Left cardiac atrium (tissue), 4 donors: ENCODE measurements around the gene SP4. TPM values are rescaled to one million over a fixed set of nuclear protein-coding genes. Genes with fewer than 3 reads are reported as not detected.

Experiments
- ATAC-seq, 2 donors: fragments of 200-7000 bp; cut with Tn5 transposase; one replicate each; pipeline ENCODE4 v1.9.1; 2020; ENCODE audit warnings: mild to moderate bottlenecking in 2 of 2, moderate library complexity in 2 of 2
- DNase-seq: peaks from one replicate; pipeline ENCODE4 v3.0.0-alpha.2; 2020
- intact Hi-C, 2 donors: fragments of 100-400 bp; cut with DNase I; formaldehyde crosslinking; loops; one replicate each; pipeline versions ENCODE4 v1.14.1 to v1.15.1; 2022 to 2023
- long read RNA-seq: library from polyadenylated mRNA; unstranded; transcript quantifications from one replicate; pipeline ENCODE4 v2.0.0, GENCODE V29; 2021
- total RNA-seq, 2 donors: library from RNA; stranded (reverse); fragmentation: NEBNext Ultra II Directional; extraction: Animal tissue kit (Norgen Biotek cat#: 25700); gene quantifications; one replicate each; pipeline ENCODE4 v1.2.1, GENCODE V29; 2021
- donor health status: DM: no; HTN: yes; CAD: no.
- donor health status: DM: no; HTN: yes; CAD: no; lungs with severe emphysema.
- donor health status: DM: yes; HTN: yes; CAD: no.
- donor health status: Dilated cardiomyopathy.

The SP4 gene
- 1 to 10 TPM; 5.2 to 6.1 TPM for total RNA-seq
- long read RNA-seq, partial matches to known transcripts, result 3 of 4 reads
- long read RNA-seq, other reads (novel, unspliced or antisense), result 1 of 4 reads

- intact Hi-C loops, result no loop called here
- peak; percentile 95 for DNase-seq
- peak; percentile 89 to 94 for ATAC-seq
These were observed at the start of gene SP4 for GRCh38 chr7:21427871-21428658. Gene SP4 (plus strand): TSS chr7:21428083. CDS start chr7:21428252, 169 bp downstream.

- ATAC-seq (no peak), DNase-seq (no peak)
- intact Hi-C loops, result no loop called here
These were observed 44.4 kb upstream of the SP4 start for GRCh38 chr7:21383227-21384220.

GRCh38 chr7:21393937-21394336 is 33.9 kb upstream of the SP4 start:
- ATAC-seq, result no peak
- intact Hi-C loops, result no loop called here
- no peak for DNase-seq

- intact Hi-C loops, result no loop called here
- DNase-seq (no peak), ATAC-seq (no peak)
These were observed 25.9 kb upstream of the SP4 start for GRCh38 chr7:21401944-21402343.

GRCh38 chr7:21407796-21408480 is 19.9 kb upstream of the SP4 start:
- no peak for DNase-seq
- peak in 1 of 2 donors; percentile 43 for ATAC-seq
- intact Hi-C loops, result no loop called here

- no peak for DNase-seq
- intact Hi-C loops, result no loop called here
- ATAC-seq, result no peak
These were observed 19.4 kb upstream of the SP4 start for GRCh38 chr7:21408481-21408820.

GRCh38 chr7:21412410-21412851 is 15.5 kb upstream of the SP4 start:
- peak in 1 of 2 donors; percentile 44 for ATAC-seq

GRCh38 chr7:21412957-21413356 is 14.9 kb upstream of the SP4 start:
- DNase-seq, result no peak
- intact Hi-C loops, result no loop called here
- ATAC-seq, result no peak

More at GRCh38 chr7:21412410-21412851, 15.5 kb upstream of the SP4 start:
- no peak for DNase-seq
- intact Hi-C loops, result no loop called here

- no peak for ATAC-seq
- no peak for DNase-seq
- intact Hi-C loops, result no loop called here
These were observed 14.4 kb upstream of the SP4 start for GRCh38 chr7:21413502-21413901.

- DNase-seq (no peak), ATAC-seq (no peak)
- intact Hi-C loops, result no loop called here
These were observed 13.0 kb upstream of the SP4 start for GRCh38 chr7:21414795-21415393.

GRCh38 chr7:21417647-21418046 is 10.2 kb upstream of the SP4 start:
- intact Hi-C loops, result no loop called here
- DNase-seq, result no peak
- no peak for ATAC-seq

- DNase-seq (no peak), ATAC-seq (no peak)
- intact Hi-C loops, result no loop called here
These were observed 5.1 kb upstream of the SP4 start for GRCh38 chr7:21422751-21423150.

GRCh38 chr7:21425290-21425689 is 2.6 kb upstream of the SP4 start:
- DNase-seq (no peak), ATAC-seq (no peak)
- intact Hi-C loops, result no loop called here

GRCh38 chr7:21426286-21427181 is 1.3 kb upstream of the SP4 start:
- ATAC-seq (no peak), DNase-seq (no peak)
- intact Hi-C loops, result no loop called here

GRCh38 chr7:21427182-21427870 is 557 bp upstream of the SP4 start:
- ATAC-seq (peak; percentile 90 to 94), DNase-seq (peak; percentile 99)
- intact Hi-C loops, result no loop called here

- intact Hi-C loops, result no loop called here
- DNase-seq (no peak), ATAC-seq (no peak)
These were observed 717 bp downstream of the SP4 start for GRCh38 chr7:21428659-21428941.

GRCh38 chr7:21429021-21429420 is 1.1 kb downstream of the SP4 start:
- intact Hi-C loops, result no loop called here
- no peak for DNase-seq
- no peak for ATAC-seq
